HEK293 (cell line): Measurements from ENCODE around the gene TMEM250.
A peak's percentile ranks its signal among the peaks of the same experiment; 100 is the strongest.

Experiments
- GFI1B ChIP-seq: fragments of 450-650 bp; formaldehyde crosslinking; IDR thresholded peaks from 2 replicates; pipeline ENCODE4 v1.5.1; 2016; ENCODE audit warnings: missing biosample characterization, missing genetic modification characterization
- GLIS2 ChIP-seq: fragments of 450-650 bp; formaldehyde crosslinking; IDR thresholded peaks from 2 replicates; pipeline ENCODE4 v1.5.1; 2016; ENCODE audit warnings: missing biosample characterization, missing genetic modification characterization
- PATZ1 ChIP-seq: fragments of 450-650 bp; formaldehyde crosslinking; IDR thresholded peaks from 2 replicates; pipeline ENCODE4 v1.5.1; 2016; ENCODE audit warnings: missing biosample characterization, missing genetic modification characterization
- SP3 ChIP-seq: fragments of 450-650 bp; formaldehyde crosslinking; IDR thresholded peaks from 2 replicates; pipeline ENCODE4 v1.5.1; 2016; ENCODE audit warnings: missing biosample characterization, missing genetic modification characterization
- ZBTB11 ChIP-seq: fragments of 450-650 bp; formaldehyde crosslinking; conservative IDR thresholded peaks from 2 replicates; pipeline ENCODE4 v1.5.1; 2016; ENCODE audit warnings: low read depth, missing biosample characterization, missing genetic modification characterization
- ZBTB48 ChIP-seq: fragments of 450-650 bp; formaldehyde crosslinking; IDR thresholded peaks from 2 replicates; pipeline ENCODE4 v1.5.1; 2016; ENCODE audit warnings: missing biosample characterization, missing genetic modification characterization
- ZFP3 ChIP-seq: fragments of 450-650 bp; formaldehyde crosslinking; IDR thresholded peaks from 2 replicates; pipeline ENCODE4 v1.5.1; 2016; ENCODE audit warnings: low read depth, missing biosample characterization, missing genetic modification characterization
- ZIC2 ChIP-seq: fragments of 450-650 bp; formaldehyde crosslinking; IDR thresholded peaks from 2 replicates; pipeline ENCODE4 v1.5.1; 2016; ENCODE audit warnings: missing biosample characterization, missing genetic modification characterization
- ZNF114 ChIP-seq: fragments of 450-650 bp; formaldehyde crosslinking; IDR thresholded peaks from 2 replicates; pipeline ENCODE4 v1.5.0; 2017; ENCODE audit warnings: missing biosample characterization, missing genetic modification characterization
- ZNF169 ChIP-seq: fragments of 450-650 bp; formaldehyde crosslinking; IDR thresholded peaks from 2 replicates; pipeline ENCODE4 v1.5.1; 2016; ENCODE audit warnings: missing biosample characterization, missing genetic modification characterization
- ZNF239 ChIP-seq: fragments of 450-650 bp; formaldehyde crosslinking; IDR thresholded peaks from 2 replicates; pipeline ENCODE4 v1.5.1; 2016; ENCODE audit warnings: missing biosample characterization, missing genetic modification characterization
- ZNF423 ChIP-seq: fragments of 450-650 bp; formaldehyde crosslinking; IDR thresholded peaks from 2 replicates; pipeline ENCODE4 v1.5.1; 2016; ENCODE audit warnings: missing biosample characterization, missing genetic modification characterization
- ZNF449 ChIP-seq: fragments of 450-650 bp; formaldehyde crosslinking; IDR thresholded peaks from 2 replicates; pipeline ENCODE4 v1.5.1; 2017; ENCODE audit warnings: missing biosample characterization, mild to moderate bottlenecking, missing genetic modification characterization, moderate library complexity
- ZNF677 ChIP-seq: fragments of 450-650 bp; IDR thresholded peaks from 2 replicates; pipeline ENCODE4 v1.5.0; 2018; ENCODE audit warnings: missing biosample characterization, mild to moderate bottlenecking, missing genetic modification characterization, moderate library complexity
- ZNF701 ChIP-seq: fragments of 450-650 bp; formaldehyde crosslinking; IDR thresholded peaks from 2 replicates; pipeline ENCODE4 v1.5.1; 2016; ENCODE audit warnings: missing biosample characterization, missing genetic modification characterization
- ZNF76 ChIP-seq: fragments of 450-650 bp; formaldehyde crosslinking; IDR thresholded peaks from 2 replicates; pipeline ENCODE4; 2016; ENCODE audit warnings: low read depth, missing biosample characterization, missing genetic modification characterization, borderline replicate concordance
- TF ChIP-seq, protein P1 (sequence below): fragments of 450-650 bp; formaldehyde crosslinking; IDR thresholded peaks from 2 replicates; pipeline ENCODE4; 2016; ENCODE audit warnings: missing biosample characterization, missing genetic modification characterization
- TF ChIP-seq, protein P2 (sequence below): fragments of 450-650 bp; formaldehyde crosslinking; IDR thresholded peaks from 2 replicates; pipeline ENCODE4 v1.5.1; 2016; ENCODE audit warnings: missing biosample characterization, missing genetic modification characterization
- TF ChIP-seq, protein P3 (sequence below): fragments of 450-650 bp; formaldehyde crosslinking; IDR thresholded peaks from 2 replicates; pipeline ENCODE4 v1.5.0; 2017; ENCODE audit warnings: missing biosample characterization, missing genetic modification characterization, borderline replicate concordance

TMEM250 gene

DNA sequence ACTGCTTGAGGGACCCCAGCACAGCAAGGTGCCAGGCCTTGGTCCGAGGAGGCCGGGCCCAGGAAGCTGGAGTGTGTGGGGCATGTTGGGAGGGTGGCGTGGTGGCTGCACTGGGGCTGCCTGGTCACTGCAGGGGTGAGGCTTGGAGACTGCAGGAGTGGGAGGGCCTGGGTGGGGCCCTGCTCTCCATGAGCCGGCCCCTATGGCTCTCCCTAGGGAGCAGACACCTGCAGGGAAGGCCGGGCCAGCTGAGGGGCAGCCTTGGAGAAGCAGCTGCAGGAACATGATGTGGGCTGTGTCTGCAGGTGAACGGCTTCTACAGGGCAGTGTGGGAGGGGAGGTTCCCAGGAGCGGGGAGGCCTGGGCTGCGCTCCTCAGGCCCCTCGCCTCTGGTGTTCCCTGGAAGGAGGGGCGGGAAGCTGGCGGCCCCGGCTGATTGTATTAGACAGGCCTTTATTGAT lies 41.7 kb upstream of the TMEM250 start (continued):
- TF ChIP-seq, protein P1, sequence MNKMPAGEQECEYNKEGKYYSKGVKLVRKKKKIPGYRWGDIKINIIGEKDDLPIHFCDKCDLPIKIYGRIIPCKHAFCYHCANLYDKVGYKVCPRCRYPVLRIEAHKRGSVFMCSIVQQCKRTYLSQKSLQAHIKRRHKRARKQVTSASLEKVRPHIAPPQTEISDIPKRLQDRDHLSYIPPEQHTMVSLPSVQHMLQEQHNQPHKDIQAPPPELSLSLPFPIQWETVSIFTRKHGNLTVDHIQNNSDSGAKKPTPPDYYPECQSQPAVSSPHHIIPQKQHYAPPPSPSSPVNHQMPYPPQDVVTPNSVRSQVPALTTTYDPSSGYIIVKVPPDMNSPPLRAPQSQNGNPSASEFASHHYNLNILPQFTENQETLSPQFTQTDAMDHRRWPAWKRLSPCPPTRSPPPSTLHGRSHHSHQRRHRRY: no peak
- TF ChIP-seq ZIC2 (peak; percentile 99), ZNF677 (tag by site-specific recombination) (no peak), ZNF114 (tag by site-specific recombination) (no peak), ZNF423 (tag by site-specific recombination) (peak; percentile 72; the same call in 1 of the 2 replicates), ZNF239 (tag by site-specific recombination) (no peak), GFI1B (tag by site-specific recombination) (no peak), GLIS2 (peak; percentile 80), ZFP3 (tag by site-specific recombination) (no peak), ZBTB48 (tag by site-specific recombination) (peak; percentile 50; the same call in 1 of the 2 replicates), ZNF169 (tag by site-specific recombination) (no peak), PATZ1 (tag by site-specific recombination) (peak; percentile 47), ZNF449 (tag by site-specific recombination) (no peak), ZNF701 (tag by site-specific recombination) (no peak), ZNF76 (no peak), SP3 (tag by site-specific recombination) (peak; percentile 29; the same call in 1 of the 2 replicates), ZBTB11 (no peak)
- TF ChIP-seq, protein P2, sequence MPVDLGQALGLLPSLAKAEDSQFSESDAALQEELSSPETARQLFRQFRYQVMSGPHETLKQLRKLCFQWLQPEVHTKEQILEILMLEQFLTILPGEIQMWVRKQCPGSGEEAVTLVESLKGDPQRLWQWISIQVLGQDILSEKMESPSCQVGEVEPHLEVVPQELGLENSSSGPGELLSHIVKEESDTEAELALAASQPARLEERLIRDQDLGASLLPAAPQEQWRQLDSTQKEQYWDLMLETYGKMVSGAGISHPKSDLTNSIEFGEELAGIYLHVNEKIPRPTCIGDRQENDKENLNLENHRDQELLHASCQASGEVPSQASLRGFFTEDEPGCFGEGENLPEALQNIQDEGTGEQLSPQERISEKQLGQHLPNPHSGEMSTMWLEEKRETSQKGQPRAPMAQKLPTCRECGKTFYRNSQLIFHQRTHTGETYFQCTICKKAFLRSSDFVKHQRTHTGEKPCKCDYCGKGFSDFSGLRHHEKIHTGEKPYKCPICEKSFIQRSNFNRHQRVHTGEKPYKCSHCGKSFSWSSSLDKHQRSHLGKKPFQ (tag by site-specific recombination): no peak
- TF ChIP-seq, protein P3, sequence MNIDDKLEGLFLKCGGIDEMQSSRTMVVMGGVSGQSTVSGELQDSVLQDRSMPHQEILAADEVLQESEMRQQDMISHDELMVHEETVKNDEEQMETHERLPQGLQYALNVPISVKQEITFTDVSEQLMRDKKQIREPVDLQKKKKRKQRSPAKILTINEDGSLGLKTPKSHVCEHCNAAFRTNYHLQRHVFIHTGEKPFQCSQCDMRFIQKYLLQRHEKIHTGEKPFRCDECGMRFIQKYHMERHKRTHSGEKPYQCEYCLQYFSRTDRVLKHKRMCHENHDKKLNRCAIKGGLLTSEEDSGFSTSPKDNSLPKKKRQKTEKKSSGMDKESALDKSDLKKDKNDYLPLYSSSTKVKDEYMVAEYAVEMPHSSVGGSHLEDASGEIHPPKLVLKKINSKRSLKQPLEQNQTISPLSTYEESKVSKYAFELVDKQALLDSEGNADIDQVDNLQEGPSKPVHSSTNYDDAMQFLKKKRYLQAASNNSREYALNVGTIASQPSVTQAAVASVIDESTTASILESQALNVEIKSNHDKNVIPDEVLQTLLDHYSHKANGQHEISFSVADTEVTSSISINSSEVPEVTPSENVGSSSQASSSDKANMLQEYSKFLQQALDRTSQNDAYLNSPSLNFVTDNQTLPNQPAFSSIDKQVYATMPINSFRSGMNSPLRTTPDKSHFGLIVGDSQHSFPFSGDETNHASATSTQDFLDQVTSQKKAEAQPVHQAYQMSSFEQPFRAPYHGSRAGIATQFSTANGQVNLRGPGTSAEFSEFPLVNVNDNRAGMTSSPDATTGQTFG (tag by site-specific recombination): no peak
